ENCODE results near the gene NTM. TPM values are rescaled to one million over a fixed set of nuclear protein-coding genes. Genes with fewer than 3 reads are reported as not detected.

Gene NTM
- total RNA-seq, 1 experiment from 2014 or later: 9.9 TPM

GRCh38 chr11:131670876-131671275 is 300.5 kb downstream of the NTM start:
- no peak overlapping the region for H2BK5ac ChIP-seq (ENCODE audit: insufficient read length, low read length)
- no peak overlapping the region for H2BK20ac ChIP-seq (ENCODE audit: low read depth, low read length, poor library complexity, severe bottlenecking)
- TF ChIP-seq, protein P1, sequence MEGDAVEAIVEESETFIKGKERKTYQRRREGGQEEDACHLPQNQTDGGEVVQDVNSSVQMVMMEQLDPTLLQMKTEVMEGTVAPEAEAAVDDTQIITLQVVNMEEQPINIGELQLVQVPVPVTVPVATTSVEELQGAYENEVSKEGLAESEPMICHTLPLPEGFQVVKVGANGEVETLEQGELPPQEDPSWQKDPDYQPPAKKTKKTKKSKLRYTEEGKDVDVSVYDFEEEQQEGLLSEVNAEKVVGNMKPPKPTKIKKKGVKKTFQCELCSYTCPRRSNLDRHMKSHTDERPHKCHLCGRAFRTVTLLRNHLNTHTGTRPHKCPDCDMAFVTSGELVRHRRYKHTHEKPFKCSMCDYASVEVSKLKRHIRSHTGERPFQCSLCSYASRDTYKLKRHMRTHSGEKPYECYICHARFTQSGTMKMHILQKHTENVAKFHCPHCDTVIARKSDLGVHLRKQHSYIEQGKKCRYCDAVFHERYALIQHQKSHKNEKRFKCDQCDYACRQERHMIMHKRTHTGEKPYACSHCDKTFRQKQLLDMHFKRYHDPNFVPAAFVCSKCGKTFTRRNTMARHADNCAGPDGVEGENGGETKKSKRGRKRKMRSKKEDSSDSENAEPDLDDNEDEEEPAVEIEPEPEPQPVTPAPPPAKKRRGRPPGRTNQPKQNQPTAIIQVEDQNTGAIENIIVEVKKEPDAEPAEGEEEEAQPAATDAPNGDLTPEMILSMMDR (conservative IDR thresholded peaks at IDR 0.05): no peak
- H3K23me2 ChIP-seq (ENCODE audit: insufficient read length, low read depth, low read length, poor library complexity, severe bottlenecking): no peaks in the 10 kb centered on the region
- no peak overlapping the region for H3K9ac ChIP-seq (ENCODE audit: extremely low read depth, insufficient read length, low read length)
- H4K8ac ChIP-seq (replicated peaks; ENCODE audit: insufficient read length, low read depth, low read length): no peak overlapping the region
- no peak overlapping the region for H2BK120ac ChIP-seq (ENCODE audit: low read depth, low read length, poor library complexity, severe bottlenecking)
- H3K4ac ChIP-seq (ENCODE audit: low read depth, low read length): no peak overlapping the region
- no peak overlapping the region for H4K5ac ChIP-seq (ENCODE audit: insufficient read length, low read depth, low read length)
- H3K23ac ChIP-seq (ENCODE audit: insufficient read length, low read depth, low read length): no peak overlapping the region
- H4K20me1 ChIP-seq (ENCODE audit: control insufficient read depth, insufficient read depth, insufficient read length): no peaks in the 10 kb centered on the region
- Mint-ChIP-seq H3K27ac (peak overlapping the region in 1 of 3 experiments; percentile 61; a peak in 2 of 7 replicates), H3K36me3 (ENCODE audit: insufficient read depth in 1 of 3, low read depth in 3 of 3) (no peaks in the 10 kb centered on the region; a peak in 1 of 7 replicates), H3K4me3 (no peak overlapping the region), H3K27me3 (ENCODE audit: low read depth) (peaks cover 12% of the 10 kb centered on the region), H3K4me1 (peaks cover 10 to 22% of the 10 kb centered on the region in 2 experiments), H3K9me3 (no peaks in the 10 kb centered on the region)
- H2BK15ac ChIP-seq (ENCODE audit: low read depth, low read length): no peak overlapping the region
- H2AK5ac ChIP-seq (ENCODE audit: insufficient read length, low read length): no peak overlapping the region
- WGBS (ENCODE audit: extremely low coverage, insufficient read length, low lambda C conversion rate): no CpG with 5 or more reads among the region's 3 CpGs
- no peaks in the 10 kb centered on the region for H3K79me1 ChIP-seq (ENCODE audit: insufficient read depth, low read depth, low read length, poor library complexity, severe bottlenecking)
- no peak overlapping the region for H3K18ac ChIP-seq (ENCODE audit: insufficient read length, low read depth, low read length)
- H3K14ac ChIP-seq (ENCODE audit: insufficient read depth, low read length): no peak overlapping the region
- H4K91ac ChIP-seq (ENCODE audit: insufficient read length, low read depth, low read length): no peak overlapping the region
- H3K79me2 ChIP-seq (ENCODE audit: insufficient read depth, low read length): no peaks in the 10 kb centered on the region
- no peak overlapping the region for H2BK12ac ChIP-seq (ENCODE audit: insufficient read length, low read depth, low read length)
- DNase-seq: no peak
- no peak overlapping the region for H3K56ac ChIP-seq (ENCODE audit: insufficient read length, low read depth, low read length)
- no peak overlapping the region for H2AFZ ChIP-seq (ENCODE audit: low read length)
- H3K27me3 ChIP-seq (ENCODE audit: insufficient read depth, low read length): no peaks in the 10 kb centered on the region
- no peak overlapping the region for H3T11ph ChIP-seq (ENCODE audit: low read length)
- no peak overlapping the region for H3K4me2 ChIP-seq (ENCODE audit: insufficient read depth, insufficient read length, low read length)
- H3K27ac ChIP-seq (ENCODE audit: insufficient read length, low read depth, low read length): no peak overlapping the region
- no peaks in the 10 kb centered on the region for H3K9me3 ChIP-seq (ENCODE audit: control insufficient read depth, low read depth, low read length)
- H3K4me1 ChIP-seq (ENCODE audit: insufficient read depth, low read length): no peaks in the 10 kb centered on the region; the same call in none of the 2 replicates
